ENCODE data around the gene TNFRSF8.

DNA sequence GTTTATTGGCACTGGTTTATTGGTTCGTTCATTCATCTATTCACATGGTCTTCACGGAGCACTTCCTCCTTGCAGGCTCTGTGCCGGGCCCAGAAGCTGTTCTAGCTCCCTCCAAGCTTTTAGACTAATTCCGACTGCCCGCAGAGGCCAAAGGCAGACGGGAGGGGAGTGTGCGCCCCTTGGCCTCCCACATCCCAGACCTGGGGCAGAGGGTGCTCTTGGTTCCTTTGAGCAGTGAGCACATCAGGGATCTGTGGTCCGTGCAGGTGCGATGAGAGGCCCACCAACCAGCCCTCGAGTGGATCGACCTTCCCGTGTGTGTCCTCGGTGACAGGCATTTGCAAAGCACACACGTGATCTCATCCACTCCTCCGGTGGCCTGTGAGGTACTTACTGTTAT is 65.0 kb downstream of the TNFRSF8 start:
- TF ChIP-seq, protein P1, sequence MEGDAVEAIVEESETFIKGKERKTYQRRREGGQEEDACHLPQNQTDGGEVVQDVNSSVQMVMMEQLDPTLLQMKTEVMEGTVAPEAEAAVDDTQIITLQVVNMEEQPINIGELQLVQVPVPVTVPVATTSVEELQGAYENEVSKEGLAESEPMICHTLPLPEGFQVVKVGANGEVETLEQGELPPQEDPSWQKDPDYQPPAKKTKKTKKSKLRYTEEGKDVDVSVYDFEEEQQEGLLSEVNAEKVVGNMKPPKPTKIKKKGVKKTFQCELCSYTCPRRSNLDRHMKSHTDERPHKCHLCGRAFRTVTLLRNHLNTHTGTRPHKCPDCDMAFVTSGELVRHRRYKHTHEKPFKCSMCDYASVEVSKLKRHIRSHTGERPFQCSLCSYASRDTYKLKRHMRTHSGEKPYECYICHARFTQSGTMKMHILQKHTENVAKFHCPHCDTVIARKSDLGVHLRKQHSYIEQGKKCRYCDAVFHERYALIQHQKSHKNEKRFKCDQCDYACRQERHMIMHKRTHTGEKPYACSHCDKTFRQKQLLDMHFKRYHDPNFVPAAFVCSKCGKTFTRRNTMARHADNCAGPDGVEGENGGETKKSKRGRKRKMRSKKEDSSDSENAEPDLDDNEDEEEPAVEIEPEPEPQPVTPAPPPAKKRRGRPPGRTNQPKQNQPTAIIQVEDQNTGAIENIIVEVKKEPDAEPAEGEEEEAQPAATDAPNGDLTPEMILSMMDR (IDR thresholded peaks at IDR 0.05), result no peak
- TF ChIP-seq POLR2A (IDR thresholded peaks at IDR 0.05), result no peak

All from esophagus squamous epithelium (tissue), 4 donors.